HFF-Myc (cell line): Measurements from ENCODE around the gene HP1BP3.

ENCODE experiments used
- DNase-seq: peaks from one replicate; pipeline ENCODE4 v3.0.0-alpha.2; 2011; ENCODE audit warnings: low read depth; ENCODE audit errors: extremely low read depth
- H3K4me3 ChIP-seq: replicated peaks from 2 replicates; pipeline ENCODE4 v1.5.1; 2011; ENCODE audit warnings: low read depth, mild to moderate bottlenecking, control low read depth, low read length
- TF ChIP-seq, protein P1 (sequence below): IDR thresholded peaks from 2 replicates; pipeline ENCODE4 v1.5.1; 2012; ENCODE audit warnings: mild to moderate bottlenecking, low read depth, low read length, control low read depth; ENCODE audit errors: missing control alignments

The HP1BP3 gene

DNA sequence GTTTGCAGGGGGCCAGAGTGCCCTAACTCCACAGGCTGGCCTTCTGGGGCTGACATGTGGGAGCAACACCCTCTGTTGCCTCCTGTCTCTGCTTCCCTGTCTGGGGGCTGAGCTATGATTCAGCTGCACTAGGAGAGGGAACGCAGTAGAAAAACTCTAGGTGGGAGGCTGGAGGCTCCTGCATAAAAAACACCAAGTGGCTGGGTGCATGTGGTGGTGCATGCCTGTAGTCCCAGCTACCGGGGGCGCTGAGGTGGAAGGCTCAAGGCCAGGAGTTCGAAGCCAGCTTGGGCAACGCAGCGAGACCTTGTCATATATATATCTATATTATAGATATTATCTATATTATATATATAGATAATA is 74.9 kb downstream of the HP1BP3 start:
- TF ChIP-seq, protein P1, sequence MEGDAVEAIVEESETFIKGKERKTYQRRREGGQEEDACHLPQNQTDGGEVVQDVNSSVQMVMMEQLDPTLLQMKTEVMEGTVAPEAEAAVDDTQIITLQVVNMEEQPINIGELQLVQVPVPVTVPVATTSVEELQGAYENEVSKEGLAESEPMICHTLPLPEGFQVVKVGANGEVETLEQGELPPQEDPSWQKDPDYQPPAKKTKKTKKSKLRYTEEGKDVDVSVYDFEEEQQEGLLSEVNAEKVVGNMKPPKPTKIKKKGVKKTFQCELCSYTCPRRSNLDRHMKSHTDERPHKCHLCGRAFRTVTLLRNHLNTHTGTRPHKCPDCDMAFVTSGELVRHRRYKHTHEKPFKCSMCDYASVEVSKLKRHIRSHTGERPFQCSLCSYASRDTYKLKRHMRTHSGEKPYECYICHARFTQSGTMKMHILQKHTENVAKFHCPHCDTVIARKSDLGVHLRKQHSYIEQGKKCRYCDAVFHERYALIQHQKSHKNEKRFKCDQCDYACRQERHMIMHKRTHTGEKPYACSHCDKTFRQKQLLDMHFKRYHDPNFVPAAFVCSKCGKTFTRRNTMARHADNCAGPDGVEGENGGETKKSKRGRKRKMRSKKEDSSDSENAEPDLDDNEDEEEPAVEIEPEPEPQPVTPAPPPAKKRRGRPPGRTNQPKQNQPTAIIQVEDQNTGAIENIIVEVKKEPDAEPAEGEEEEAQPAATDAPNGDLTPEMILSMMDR, result no peak
- H3K4me3 ChIP-seq, result no peak overlapping the region
- no peak for DNase-seq

DNA sequence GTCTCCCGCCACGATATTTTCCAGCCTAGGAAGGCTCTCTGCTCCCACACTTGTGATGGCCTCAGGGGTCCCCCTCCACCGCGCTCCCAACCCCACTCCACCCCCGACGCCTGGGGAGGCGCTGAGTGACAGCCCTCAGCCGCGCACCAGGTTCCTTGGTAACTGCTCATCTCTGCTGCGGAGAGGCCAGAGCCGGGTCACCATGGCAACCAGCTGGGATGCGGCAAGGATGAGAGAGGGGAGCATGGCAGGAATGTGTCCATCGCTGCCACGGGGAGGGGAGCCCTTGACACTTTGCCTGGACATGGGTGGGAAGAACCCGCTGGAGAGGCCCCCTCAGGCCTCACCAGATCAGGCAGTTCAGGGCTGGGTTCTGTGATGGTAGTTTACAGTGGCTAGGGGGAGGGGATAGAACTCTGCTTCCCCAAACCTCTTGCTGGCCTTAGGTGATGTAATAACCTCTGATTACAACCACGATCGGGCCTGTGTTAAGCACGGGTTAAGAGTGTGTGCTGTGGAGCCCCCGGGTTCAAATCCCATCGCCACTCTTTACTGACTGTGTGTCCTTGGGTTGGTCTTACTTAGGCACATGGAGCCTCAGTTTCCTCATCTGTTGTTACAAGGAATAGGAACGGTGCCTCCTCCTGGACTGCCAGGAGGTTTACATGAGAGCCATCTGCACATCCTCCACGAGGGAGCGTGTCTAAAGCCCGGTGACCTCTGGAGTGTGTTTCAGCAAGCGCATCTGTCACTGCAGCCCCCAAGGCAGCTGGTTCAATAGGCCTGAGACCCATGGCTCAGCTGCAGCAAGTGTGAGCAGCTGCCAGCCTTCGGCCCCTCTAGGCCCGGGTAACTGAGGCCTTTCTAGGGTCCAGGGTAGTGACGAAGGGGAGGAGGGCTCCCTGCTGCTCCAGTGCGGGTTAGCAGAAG is 75.6 kb downstream of the HP1BP3 start:
- TF ChIP-seq, protein P1, result peak; percentile 15
- no peak for DNase-seq

DNA sequence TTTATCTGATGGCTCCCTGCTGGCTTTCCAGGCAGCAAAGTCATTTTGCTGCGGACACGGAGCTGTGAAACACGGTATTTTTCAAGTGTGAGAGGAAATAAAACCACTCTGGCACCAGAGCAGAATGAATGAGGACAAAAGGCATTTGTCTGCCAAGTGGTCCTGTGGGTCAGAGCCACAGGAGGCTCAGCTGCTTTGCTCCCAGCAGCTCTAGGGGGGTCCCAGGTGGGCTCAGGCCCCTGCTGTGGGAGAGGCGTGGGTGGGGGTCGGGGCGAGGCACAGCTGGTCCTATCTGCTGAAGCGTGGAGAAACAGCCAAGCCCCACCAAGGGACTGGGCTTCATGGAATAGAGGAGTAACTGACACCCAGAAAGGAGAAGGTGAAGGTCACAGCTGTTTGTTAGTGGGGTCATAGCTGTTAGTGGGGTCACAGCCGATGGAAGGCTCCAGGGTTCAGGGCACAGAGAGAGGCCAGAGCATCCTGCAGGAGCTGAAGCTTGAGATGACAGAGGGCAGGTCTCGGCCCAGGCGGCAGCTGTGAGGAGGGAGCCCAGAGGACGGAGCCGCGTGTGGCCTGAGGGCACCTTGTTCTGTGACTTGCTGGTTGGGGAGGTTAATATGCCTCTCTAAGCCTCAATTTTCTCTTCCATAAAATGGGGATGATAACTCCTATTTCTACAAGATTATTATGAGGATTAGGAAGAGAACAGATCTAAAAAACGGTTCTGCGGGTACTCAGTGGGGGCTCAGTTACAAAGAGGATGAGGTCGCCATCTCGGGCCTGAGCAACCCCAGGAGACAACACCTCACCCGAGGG is 76.4 kb downstream of the HP1BP3 start:
- no peak for DNase-seq
- H3K4me3 ChIP-seq, result no peak overlapping the region
- TF ChIP-seq, protein P1, result no peak

More for the DNA sequence above, 75.6 kb downstream of the HP1BP3 start:
- no peak overlapping the region for H3K4me3 ChIP-seq

DNA sequence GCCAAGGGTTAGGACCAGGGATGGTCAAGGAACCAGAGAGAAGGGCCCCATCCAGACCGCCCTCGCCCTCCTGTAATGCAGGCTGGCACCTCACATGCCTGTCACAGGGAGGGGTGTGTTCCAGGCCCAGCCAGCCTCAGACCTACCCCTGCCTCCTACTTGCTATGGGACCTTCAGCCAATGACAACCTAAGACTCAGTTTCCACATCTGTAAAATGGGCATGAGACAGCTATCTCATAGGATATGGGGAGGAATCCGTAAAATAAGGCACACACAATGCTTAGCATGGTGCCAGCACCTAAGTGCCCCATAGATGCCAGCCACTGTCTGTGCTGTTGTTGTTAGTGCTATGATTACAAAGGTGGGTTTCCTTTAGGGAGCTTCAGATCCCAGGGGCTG is 77.2 kb downstream of the HP1BP3 start:
- TF ChIP-seq, protein P1, result no peak
- H3K4me3 ChIP-seq, result no peak overlapping the region
- no peak for DNase-seq

DNA sequence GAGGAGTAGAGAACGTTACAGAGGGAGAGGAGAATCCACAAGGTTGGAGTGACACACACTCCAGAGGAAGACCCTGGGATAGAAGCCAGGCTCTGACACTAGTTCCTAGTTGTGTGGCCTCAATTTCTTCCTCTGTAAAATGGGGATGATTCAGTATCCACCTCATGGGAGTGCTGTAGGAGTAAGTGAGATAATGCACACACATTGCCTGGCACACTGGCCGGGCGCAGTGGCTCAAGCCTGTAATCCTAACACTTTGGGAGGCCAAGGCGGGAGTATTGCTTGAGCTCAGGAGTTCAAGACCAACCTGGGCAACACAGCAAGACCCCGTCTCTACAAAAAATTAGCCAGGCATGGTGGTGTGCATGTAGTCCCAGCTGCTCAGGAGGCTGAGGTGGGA is 78.2 kb downstream of the HP1BP3 start:
- no peak for DNase-seq
- H3K4me3 ChIP-seq, result no peak overlapping the region
- TF ChIP-seq, protein P1, result no peak

DNA sequence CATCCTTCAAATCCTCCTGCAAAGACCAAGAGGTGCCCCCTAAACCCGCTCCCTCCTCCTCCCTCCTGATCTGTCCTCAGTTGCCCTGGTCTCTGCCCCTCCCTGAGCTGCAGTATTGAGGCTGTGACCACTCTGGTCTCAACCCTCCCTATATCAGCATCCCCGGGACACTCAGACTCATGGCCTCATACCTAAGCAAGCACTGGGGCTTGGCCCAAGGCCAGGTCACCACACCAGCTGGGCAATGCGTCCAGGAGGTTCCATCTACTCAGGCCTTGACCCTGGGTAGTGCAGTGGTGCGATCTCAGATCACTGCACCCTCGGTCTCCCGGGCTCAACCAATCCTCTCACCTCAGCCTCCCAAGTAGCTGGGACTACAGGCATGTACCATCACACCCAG is 79.0 kb downstream of the HP1BP3 start:
- no peak for DNase-seq
- no peak overlapping the region for H3K4me3 ChIP-seq
- TF ChIP-seq, protein P1, result no peak
